NK-92 (cell line): ENCODE results near the gene MCF2L.
"Not testable (repeated sequence)": the region's sequence is repeated elsewhere in the genome, so short reads cannot be mapped to it uniquely, and the experiment has no call there.

Experiments
- DNase-seq: peaks from one replicate; lab custom pipeline; 2025; ENCODE audit not compliant: unreplicated experiment; lab: John Stamatoyannopoulos, UW

The MCF2L gene

GRCh38 chr13:113093580-113094409 lies 124.8 kb downstream of the MCF2L start:
- DNase-seq = no peak

DNA sequence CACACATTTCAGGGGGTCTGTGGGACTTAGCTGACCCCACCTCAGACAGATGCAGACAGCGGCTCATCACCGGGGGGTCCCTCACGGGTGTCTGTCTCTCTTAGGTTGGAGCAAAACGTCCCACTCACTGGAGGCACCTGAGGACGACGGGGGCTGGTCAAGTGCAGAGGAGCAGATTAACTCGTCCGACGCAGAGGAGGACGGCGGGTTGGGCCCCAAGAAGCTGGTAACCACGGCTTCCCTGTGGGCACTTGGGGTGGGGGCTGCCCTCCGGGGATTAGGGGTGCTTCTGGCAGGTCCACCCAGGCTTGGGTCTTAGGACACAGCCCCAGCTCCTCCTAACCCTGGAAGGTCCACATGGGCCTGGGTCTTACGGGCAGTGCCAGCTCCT lies 125.4 kb downstream of the MCF2L start:
- DNase-seq = no peak

DNA sequence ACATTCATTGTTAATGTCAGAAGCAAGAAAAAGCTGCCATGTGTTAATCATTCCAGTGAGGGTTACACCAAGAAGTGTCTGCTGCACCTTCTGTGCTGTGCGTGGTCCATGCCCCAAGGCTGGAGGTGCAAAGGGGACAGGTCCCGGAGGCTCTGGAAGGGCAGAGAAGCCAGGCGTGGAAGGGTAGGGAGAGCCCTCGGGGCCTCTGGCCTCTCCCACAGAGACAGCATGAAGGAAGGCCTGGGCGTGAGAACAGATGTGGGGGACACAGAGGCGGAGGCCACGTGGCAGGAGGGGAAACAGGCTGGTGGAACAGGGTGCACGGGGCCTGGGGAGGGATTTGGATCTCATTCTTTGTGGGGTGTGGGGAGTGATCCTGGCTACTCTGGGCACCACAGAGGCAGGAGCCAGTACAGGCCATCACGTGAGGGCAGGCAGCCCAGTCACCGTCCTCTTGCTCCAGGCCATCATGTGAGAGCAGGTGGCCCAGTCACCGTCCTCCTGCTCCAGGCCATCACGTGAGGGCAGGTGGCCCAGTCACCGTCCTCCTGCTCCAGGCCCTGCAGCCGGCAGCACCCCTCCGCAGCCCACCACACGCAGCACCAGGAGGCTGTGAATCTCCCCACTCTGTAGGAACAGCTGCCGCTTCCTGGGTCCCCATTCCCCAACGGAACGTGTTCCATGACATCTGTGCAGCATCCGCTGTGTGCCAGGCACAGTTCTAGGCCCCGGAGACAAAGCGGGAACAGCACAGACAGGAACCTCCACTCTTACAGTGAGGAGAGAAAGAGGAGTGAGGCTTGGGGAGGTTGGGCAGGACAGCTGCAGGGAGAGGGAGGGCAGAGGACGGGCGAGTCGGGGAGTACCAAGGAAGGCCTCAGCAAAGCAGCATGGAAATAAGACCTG lies 126.4 kb downstream of the MCF2L start:
- DNase-seq = no peak

DNA sequence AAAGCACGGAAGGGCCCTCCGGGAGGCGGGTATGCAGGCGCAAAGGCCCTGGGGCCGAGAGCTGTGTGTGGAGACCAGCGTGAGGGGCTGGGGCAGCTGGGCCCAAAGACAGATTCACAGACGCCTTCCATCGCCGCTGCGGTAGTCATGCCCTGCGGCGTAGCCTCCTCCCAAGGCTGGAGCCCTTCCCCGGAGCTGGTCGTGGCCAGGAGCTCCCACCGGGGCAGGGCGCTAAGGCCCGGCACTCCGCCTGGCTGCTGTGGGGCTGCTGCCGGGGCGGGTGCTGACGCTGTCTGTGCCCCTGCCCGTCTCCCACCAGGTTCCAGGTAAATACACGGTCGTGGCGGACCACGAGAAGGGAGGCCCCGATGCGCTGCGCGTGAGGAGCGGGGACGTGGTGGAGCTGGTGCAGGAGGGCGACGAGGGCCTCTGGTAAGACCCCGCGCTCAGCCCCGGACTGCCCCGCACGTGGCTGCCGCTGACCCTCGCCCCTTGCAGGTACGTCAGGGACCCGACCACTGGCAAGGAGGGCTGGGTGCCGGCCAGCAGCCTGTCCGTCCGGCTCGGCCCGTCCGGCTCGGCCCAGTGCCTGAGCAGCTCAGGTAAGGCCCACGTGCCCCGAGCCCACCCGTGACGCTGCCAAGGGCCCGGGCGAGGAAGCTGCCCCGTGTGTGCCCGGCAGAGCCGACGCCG lies 127.2 kb downstream of the MCF2L start:
- DNase-seq = no peak

DNA sequence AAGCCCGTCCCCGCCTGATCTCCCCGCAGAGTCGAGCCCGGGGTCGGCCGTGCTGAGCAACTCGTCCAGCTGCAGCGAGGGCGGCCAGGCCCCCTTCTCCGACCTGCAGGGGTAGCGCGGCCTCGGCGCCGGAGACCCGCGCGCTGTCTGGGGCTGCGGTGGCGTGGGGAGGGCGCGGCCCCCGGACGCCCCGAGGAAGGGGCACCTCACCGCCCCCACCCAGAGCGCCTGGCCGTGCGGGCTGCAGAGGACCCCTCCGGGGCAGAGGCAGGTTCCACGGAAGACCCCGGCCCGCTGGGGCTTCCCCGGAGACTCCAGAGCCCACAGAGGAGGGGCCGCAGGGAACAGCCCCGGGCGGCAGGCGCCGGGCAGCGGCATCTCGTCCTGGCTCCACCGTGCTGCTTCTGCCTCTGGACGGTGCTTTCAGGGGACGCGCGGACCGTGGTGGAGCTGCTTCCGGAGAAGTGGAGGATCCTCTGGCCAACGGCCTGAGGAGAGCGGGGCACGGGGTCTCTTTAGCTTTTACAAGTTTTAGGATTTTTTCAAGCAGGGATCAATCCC lies 127.8 kb downstream of the MCF2L start:
- DNase-seq = no peak

GRCh38 chr13:113097651-113098050 lies 128.6 kb downstream of the MCF2L start:
- no peak for DNase-seq

- no peak for DNase-seq
Measured at GRCh38 chr13:113098162-113098732, 129.2 kb downstream of the MCF2L start.

GRCh38 chr13:113099142-113099541 lies 130.1 kb downstream of the MCF2L start:
- DNase-seq = no peak

GRCh38 chr13:113102302-113102701 lies 133.3 kb downstream of the MCF2L start:
- not testable (repeated sequence) for DNase-seq

GRCh38 chr13:113102727-113103126 lies 133.7 kb downstream of the MCF2L start:
- no peak for DNase-seq

GRCh38 chr13:113103646-113104045 lies 134.6 kb downstream of the MCF2L start:
- no peak for DNase-seq

- no peak for DNase-seq
Measured at GRCh38 chr13:113105032-113105920, 136.3 kb downstream of the MCF2L start, which contains the start of gene F7. Gene F7 (plus strand): TSS chr13:113105791. CDS start chr13:113105842, 51 bp downstream.

GRCh38 chr13:113105921-113106452 lies 137.0 kb downstream of the MCF2L start:
- no peak for DNase-seq

GRCh38 chr13:113106711-113107351 lies 137.8 kb downstream of the MCF2L start:
- DNase-seq = no peak

DNA sequence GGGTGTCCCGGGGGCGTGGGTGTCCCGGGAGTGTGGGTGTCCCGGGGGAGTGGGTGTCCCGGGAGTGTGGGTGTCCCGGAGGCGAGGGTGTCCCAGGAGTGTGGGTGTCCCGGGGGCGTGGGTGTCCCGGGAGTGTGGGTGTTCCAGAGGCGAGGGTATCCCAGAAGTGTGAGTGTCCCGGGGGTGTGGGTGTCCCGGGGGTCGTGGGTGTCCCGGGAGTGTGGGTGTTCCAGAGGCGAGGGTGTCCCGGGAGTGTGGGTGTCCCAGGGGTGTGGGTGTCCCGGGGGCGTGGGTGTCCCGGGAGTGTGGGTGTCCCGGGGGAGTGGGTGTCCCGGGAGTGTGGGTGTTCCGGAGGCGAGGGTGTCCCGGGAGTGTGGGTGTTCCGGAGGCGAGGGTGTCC lies 139.5 kb downstream of the MCF2L start:
- not testable (repeated sequence) for DNase-seq

DNA sequence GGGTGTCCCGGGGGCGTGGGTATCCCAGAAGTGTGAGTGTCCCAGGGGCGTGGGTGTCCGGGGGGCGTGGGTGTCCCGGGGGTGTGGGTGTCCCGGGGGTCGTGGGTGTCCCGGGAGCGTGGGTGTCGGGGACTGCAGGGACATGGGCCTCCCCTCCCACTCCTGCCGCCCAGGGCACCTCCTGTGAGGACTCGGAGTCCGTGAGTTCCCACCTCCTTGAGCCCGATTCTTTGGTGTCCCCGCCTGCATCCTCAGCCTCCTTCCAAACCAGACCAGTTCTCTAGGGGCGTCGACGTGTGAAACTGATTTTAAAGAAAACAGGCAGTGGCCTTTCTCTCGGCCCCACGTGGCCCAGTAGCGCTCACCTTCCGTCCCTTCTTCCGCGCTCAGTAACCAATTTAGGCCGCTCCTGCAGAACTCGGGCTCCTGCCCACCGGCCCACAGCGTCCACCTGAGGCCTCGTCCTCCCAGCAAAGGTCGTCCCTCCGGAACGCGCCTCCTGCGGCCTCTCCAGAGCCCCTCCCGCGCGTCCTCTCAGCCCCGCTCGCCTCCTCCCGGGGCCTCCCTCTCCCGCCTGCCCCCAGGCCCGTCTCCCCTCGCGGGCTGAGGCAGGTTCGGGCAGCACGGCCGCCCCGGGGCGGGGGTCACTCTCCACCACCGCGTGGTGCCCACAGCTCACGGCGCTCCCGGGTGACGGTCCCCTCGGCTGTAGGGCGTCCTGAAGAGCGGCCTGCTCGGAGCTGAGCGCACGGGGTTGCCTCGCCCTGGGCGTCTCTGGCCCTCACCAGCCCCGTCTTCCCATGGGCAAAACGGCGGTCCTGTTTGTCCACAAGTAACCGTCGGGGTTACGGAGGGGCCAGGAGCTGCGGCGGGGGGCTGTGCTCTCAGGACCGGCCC lies 140.4 kb downstream of the MCF2L start:
- DNase-seq = no peak

GRCh38 chr13:113110048-113110851 lies 141.2 kb downstream of the MCF2L start:
- DNase-seq = no peak
